HG03064 (cell line): ENCODE results near the gene MELK.

Experiments used
- ATAC-seq: cut with Tn5 transposase; IDR thresholded peaks from one replicate; pipeline ENCODE4 v1.9.1; 2021; ENCODE audit warnings: low read depth; ENCODE audit not compliant: unreplicated experiment

The MELK gene

GRCh38 chr9:36665921-36666431 lies 93.3 kb downstream of the MELK start:
- ATAC-seq, result no peak

GRCh38 chr9:36671561-36671960 lies 98.9 kb downstream of the MELK start:
- ATAC-seq, result no peak

GRCh38 chr9:36676091-36676490 lies 103.4 kb downstream of the MELK start:
- ATAC-seq, result no peak

- ATAC-seq, result no peak
Measured at GRCh38 chr9:36676778-36677485, 104.2 kb downstream of the MELK start.

GRCh38 chr9:36677611-36678010 lies 104.9 kb downstream of the MELK start:
- no peak for ATAC-seq

- no peak for ATAC-seq
Measured at GRCh38 chr9:36679710-36680109, 107.0 kb downstream of the MELK start.

- no peak for ATAC-seq
Measured at GRCh38 chr9:36686471-36686870, 113.8 kb downstream of the MELK start.

- ATAC-seq, result no peak
Measured at GRCh38 chr9:36690412-36691168, 117.9 kb downstream of the MELK start.

GRCh38 chr9:36691671-36692070 lies 119.0 kb downstream of the MELK start:
- no peak for ATAC-seq

GRCh38 chr9:36698984-36699383 lies 126.3 kb downstream of the MELK start:
- ATAC-seq, result no peak

- ATAC-seq, result no peak
Measured at GRCh38 chr9:36704148-36704547, 131.5 kb downstream of the MELK start.

- ATAC-seq, result no peak
Measured at GRCh38 chr9:36713515-36714490, 141.1 kb downstream of the MELK start.

GRCh38 chr9:36716496-36716895 lies 143.8 kb downstream of the MELK start:
- ATAC-seq, result no peak

GRCh38 chr9:36717276-36717675 lies 144.6 kb downstream of the MELK start:
- ATAC-seq, result no peak

GRCh38 chr9:36718612-36719011 lies 145.9 kb downstream of the MELK start:
- ATAC-seq, result no peak

GRCh38 chr9:36720043-36720442 lies 147.3 kb downstream of the MELK start:
- ATAC-seq, result no peak

- no peak for ATAC-seq
Measured at GRCh38 chr9:36721846-36722588, 149.3 kb downstream of the MELK start.

- no peak for ATAC-seq
Measured at GRCh38 chr9:36725777-36726356, 153.2 kb downstream of the MELK start.
